SH-SY5Y (cell line): ENCODE data around the gene INPP5A.

Experiments
- GATA2 ChIP-seq: IDR thresholded peaks from 2 replicates; pipeline ENCODE4 v1.6.1; 2011; ENCODE audit warnings: mild to moderate bottlenecking, low read depth, low read length
- GATA3 ChIP-seq: IDR thresholded peaks from 2 replicates; pipeline ENCODE4 v1.6.1; 2011; ENCODE audit warnings: low read depth, mild to moderate bottlenecking, low read length, moderate library complexity

Gene INPP5A

DNA sequence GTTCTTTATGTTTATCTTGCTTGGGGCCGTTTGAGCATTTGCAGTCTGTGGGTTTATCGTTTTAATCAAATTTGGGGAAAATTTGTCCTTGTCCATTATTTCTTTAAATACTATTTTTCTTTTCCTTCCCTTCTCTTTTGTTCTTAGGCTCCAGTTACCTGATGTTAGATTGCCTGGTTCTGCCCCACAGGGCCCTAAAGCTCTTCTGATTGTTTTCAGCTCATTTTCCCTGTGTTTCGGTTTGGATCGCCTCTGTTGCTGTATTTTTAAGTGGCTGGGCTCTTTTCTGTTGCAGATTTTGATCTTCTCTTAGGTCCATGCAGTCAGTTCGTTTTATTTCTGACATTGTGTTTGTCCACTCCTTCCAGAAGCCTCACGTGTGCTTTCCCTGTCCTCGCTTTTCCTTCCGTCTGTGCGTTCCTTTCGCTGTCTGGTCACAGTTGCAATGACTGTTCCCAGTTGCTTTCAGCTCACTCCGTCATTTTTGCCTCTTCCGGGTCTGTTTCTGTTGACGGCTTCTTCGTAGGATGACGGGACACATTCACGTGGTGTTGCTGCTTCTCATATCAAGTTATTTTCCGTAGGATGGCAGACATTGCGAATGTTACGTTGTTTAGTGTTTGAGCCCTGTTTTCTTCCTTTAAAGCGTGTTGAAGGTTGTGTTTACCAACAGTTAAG, 111.4 kb downstream of the INPP5A start:
- no peak for TF ChIP-seq GATA3
- peak; percentile 25; the same call in 1 of the 2 replicates for TF ChIP-seq GATA2

DNA sequence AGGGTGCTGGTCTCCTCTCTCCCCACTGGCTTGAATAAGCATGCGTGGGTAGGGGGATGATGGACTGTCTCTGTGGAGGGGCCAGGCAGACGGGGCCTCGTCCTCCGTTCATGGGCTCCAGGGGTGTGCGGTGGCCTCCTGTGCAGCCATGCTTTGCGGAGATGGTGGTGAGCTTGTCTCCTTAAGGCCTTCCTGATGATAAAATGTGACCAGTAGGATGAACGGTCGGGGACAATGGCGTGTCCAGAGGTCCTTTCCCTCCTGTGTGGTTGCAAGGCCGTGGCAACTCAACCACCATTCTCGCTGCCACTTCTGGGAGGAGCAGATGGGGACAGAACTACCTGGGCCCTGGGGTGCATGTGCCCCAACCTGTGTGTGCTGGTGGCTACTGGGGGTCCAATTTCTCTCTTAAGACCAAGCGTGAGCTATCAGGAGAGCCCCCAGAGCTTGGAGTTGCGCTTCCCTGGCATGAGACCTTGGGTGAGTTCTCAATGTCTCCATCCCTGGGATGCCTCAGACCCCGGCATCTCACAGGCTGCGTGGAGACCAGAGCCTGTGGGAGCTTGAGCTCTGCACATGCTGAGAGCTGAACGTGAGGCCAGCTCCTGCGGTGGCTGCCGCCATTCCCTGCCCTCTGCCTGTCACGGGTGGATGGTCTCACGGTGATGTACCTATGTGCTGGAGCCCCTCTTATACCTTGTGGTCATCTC, 112.2 kb downstream of the INPP5A start:
- no peak for TF ChIP-seq GATA2
- TF ChIP-seq GATA3 = no peak

DNA sequence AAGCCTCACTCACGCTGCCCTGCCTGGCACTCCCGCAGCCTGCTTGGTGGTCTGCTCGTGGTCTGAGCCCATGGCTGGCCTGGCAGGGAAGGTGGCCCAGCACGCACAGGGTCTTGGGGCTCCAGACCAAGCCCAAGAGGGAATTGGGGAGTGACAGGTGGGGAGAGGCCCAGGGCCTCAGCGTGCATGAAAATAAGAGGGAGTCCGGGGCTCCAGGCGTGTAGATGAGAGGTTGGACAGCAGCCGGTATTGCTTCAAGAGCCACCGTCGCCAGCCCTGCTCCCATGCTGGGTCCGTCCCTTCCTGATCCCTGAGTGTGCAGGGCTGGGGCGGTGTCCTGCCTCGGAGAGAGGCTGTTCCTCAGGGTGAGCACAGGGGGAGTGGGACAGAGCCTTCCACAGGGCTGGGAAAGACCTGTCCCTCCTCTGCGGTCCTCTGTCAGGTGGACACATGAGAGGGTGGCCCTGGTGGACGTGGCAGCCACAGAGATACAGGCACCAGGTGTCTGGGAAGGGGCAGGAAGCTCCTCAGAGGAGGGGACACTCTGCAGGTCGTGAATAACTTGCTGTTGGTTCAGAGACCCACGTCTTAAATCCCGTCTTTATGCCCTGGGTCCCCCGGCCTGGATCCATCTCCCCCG, 113.1 kb downstream of the INPP5A start:
- TF ChIP-seq GATA3 (no peak), GATA2 (no peak)

DNA sequence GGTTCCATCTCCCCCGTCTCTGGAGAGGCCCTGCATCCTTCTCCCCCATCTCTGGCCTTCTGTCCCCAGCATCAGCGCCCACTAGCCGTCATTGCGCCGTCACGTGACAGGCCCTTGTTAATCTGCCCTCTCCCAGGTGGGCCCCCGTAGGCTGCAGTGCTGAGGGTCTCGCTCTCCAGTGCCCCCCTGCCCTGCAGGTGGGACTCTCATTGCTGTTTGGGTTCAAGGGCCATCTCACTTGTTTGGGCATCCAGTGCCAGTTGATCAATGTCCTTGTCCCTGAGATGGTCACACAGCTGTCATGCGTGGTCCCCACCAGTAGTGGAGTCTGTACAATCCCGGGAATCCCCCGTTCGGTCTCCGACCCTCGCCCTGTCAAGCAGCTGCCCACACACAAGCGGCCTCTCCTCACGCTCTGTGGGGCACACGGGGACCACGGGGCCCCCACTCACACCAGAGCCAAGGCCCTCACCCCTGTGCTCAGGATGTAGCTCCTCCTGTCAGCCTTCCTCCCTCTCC, 114.0 kb downstream of the INPP5A start:
- TF ChIP-seq GATA3 (no peak), GATA2 (no peak)

DNA sequence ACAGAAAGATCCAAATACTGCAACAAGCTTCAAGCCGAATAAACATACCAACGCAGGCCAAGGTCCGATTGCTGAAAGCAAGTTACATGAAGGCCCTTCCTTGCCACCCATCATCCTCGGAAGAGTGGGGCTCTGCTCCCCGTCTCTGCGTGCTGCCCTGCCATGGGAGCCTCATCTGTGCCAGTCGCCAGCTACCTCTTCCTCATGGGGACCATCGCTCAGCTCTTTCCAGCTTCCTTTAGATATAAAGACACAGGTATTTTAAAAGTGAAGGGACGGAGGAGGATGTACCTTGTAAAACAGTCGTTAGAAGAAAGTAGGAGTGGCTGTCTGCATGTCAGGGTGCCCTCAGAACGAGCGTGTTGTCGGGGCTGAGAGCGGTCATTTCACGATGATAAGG, 114.9 kb downstream of the INPP5A start:
- no peak for TF ChIP-seq GATA2
- no peak for TF ChIP-seq GATA3

DNA sequence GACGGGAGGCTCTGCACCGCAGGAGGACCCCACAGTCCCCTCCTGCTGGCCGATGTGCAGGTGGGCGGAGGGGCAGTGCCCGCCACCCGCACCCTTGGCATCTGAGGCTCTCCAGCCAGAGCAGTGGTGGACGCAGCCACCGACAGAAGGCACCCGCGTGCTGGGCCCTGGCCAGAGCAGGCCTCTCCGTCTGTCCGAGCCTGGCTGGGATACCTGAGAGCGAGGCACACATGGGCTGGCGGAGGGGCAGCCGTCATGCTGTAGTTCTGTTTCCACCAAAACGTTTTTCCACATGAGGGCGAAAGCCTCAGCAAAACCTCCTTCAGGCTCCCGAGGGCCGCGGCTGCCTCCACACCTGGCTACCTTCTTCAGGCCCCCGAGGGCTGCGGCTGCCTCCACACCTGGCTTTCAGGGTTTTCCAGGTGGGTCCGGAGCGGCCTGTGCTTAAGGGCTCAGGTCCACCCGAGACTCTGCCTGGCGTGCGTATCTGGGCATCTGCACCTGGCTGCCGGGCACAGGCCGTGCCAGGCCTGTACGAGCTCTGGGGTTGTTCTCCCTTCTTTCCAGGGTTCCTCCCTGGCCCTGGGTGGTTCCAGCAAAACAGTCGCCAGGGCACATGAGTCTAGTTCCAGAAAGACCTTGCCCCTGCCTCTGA, 115.5 kb downstream of the INPP5A start:
- TF ChIP-seq GATA3 (no peak), GATA2 (no peak)

DNA sequence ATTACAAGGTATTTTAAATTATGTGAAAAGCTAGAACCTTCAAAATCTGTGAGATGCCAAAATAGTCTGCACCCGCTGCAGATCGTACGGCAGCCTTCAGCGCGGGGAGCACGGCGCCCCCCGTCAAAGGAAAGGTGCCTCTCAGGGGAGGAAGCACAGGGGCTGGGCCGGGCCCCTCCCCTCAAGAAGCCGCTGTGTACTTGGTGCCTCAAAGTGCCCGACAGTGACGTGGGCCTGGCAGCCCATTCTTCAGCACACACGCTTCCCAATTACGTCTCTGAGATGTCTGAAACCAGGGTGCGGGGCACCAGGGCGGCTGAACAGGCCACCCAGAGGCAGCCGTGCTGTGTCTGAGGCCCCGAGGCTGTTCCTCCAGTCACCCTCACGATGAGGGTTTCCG, 116.1 kb downstream of the INPP5A start:
- TF ChIP-seq GATA2 (no peak), GATA3 (no peak)

DNA sequence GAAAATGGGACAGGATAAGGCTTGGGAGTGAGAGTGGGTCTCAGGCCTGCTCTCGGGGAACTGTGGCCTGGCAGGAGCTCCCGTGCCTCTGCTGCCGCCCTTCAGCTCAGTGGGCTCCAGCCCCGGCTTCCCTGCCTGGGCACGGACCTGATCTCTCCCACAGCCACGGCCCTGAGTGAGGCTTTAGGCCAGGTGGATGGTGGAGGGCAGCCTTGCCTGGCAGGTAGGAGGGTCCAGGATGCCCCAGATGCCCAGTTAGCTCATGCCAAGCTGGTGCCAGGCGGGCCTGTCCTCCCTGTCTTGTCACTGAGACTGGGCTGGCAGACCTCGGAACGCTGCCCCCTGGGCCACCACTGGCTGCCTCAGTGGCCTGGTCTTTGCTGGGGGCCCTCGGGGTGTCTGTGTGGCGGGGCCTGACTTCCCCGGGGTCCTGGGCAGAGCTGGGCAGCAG, 116.6 kb downstream of the INPP5A start:
- TF ChIP-seq GATA3 (no peak), GATA2 (no peak)

DNA sequence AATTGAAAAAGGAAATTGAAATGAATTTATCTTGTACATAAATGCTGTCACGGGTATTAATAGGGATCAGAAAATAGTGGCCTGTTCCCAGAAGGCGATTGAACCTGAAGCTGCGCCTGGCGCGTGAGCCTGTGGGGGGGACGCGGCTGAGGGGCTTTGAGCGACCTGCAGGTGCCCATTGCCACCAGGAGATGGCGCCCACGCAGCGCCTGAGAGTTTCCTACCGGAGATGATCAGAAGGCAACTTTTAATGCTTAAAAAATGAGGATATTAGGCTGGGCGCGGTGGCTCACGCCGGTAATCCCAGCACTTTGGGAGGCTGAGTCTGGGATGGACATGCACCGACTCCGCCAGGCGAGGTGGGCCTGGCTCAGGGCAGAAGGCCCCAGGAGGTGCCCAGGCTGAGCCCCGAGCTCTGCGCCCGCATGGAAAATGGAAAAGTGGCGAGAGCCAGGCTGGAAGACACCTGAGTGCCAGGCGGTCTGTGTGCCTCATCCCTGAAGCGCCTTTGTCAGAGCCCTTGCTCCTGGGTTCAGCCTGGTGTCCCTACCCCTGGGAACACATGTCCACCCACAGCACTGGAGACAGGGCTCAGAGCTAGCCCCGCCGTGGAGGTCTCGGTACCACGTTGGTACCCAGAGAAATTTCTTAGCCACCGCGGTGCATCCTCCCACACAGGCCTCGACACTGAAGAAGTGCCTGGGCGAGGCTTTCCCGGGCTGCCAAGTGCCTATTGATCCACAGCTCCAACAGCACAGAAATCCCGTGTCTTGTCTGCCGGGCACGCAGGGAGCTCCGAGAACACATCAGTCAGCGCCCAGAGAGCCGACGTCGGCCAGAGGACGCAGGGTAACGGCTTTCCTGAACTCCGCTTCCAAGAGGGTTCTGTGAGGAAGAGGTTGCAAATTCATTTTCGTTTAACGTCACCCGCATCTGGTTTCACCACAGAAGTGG, 117.4 kb downstream of the INPP5A start:
- no peak for TF ChIP-seq GATA3
- TF ChIP-seq GATA2 = no peak

DNA sequence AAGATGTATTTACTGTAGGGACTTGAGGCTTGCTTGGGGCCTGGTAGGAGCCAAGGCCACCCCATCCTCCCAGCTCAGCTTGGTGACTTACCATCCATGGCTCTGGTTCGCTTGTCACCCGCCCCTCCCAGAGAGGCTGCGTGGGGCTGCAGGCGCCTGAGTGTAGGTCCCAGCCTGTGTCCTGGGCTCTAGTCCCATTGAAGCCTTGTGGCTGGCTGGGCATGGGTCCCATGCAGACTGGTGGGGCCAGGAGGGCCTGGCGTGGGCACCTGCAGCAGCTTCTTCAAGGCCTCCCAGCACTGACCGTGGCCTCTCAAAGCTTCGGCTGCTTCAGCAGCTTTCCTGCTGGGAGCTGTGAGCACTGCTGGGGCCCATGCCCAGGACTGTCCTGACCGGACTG, 118.1 kb downstream of the INPP5A start:
- no peak for TF ChIP-seq GATA3
- TF ChIP-seq GATA2 = no peak

DNA sequence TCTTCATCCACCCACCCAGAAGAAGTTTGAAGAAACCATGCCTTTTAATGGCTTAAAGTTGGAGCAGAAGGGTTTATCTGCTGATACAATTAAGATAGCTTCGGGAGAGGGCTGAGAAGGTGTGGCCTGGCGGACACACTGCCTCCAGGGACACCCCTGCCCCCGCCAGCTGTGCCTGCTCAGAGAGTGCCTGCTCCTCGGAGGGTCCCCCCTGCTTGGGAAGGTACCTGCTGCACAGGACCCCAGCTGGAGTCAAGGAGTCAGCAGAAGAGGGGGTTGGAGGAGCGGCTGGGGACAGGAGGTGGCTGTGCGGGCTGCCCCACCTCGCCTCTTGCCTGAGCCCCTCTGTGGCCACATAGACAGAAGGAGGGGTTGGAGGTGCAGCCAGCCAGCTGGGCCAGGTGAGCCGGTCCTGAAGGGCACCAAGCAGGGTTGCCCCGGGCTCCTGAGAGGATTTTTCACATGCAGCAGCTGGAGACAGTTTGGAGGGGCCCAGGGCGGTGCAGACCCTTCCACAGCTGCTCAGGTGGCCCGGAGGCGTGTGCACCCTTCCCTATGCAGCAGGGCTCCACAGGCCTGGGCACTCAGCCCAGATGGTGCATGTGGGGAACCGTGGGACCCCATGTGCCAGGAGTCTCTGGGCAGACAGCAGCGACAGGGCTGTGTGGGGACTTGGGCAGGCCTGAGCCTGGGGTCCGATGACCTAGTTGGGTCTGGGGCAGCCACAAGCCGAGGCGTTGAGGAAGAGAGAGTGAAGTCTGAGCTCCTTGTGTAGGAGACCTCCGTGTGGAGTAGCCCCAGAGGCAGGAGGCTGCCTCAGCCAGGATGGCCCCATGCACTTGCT, 118.9 kb downstream of the INPP5A start:
- TF ChIP-seq GATA3 (no peak), GATA2 (0 out of 2 replicates have a peak, but pooled peaks have one; percentile 7)

DNA sequence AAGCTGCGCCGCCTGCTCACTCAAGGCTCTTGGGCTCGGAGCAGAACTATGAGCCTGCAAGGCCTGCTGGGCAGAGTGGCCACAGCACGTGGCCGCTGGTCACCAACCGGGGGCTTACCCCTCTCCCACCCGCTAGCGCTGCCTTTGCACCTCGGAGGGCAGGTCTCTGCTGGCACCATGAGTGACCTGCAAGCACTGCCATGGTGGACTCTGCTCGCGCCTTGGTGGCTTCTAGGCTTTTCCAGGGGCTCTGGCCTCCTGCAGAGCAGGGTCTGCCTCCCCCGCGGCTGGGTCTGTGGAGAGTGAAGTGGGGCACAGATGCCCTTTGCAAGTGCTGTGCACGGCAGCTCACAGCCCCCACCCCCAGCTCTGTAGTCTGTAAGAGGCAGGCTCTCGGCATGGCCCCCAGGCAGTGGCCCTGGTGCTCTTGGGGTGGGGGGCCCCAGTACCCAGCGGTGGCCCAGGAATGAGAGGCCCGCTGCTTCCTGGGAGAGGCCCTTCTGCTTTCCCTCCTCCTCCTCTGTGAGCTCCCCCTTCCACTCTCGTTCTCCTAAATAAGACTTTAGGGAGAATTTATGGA, 119.6 kb downstream of the INPP5A start:
- TF ChIP-seq GATA2 (no peak), GATA3 (no peak)

DNA sequence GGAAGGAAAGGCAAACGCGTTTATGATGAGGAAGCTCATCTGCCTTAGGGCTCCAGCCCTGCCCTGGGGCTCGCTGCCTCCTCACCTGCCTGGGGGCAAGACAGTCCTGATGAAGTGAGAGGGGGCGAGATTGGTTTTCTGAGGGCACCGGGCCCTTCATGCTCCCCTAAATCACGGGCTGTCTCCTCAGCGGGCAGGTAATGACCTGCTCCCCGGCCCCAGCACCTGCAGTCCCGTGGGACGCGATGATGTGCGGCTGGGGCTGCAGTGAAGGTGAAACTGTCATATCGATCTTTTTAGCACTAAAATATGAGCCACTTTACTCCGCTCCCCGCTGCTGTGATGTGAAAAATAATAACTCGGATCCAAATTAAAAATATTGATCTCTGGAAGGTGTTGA, 120.2 kb downstream of the INPP5A start:
- no peak for TF ChIP-seq GATA3
- TF ChIP-seq GATA2 = no peak
